GM23338 (cell line): ENCODE data around the gene COL4A3.

Experiments
- CREB1 ChIP-seq: fragments of 250-450 bp; sonication (Bioruptor Pico); IDR thresholded peaks from 2 replicates; pipeline ENCODE4 v1.5.0; 2020; ENCODE audit warnings: low read depth, mild to moderate bottlenecking, moderate library complexity
- EZH2 ChIP-seq: fragments of 200-600 bp; sonication (generic); IDR thresholded peaks from one replicate; pipeline ENCODE4 v1.8.0; 2017; ENCODE audit warnings: antibody characterized with exemption, mild to moderate bottlenecking, low read depth; ENCODE audit not compliant: unreplicated experiment
- EZH2phosphoT487 ChIP-seq: fragments of 200-600 bp; sonication (generic); IDR thresholded peaks from one replicate; pipeline ENCODE4 v1.8.1; 2018; ENCODE audit warnings: antibody characterized with exemption; ENCODE audit not compliant: unreplicated experiment
- JUNB ChIP-seq: IDR thresholded peaks from one replicate; pipeline ENCODE4 v1.6.1; 2016; ENCODE audit warnings: antibody characterized with exemption; ENCODE audit not compliant: unreplicated experiment
- POLR2AphosphoS5 ChIP-seq: IDR thresholded peaks from 2 replicates; pipeline ENCODE4 v1.6.1; 2016; ENCODE audit warnings: antibody characterized with exemption, low read depth
- ZNF114 ChIP-seq: fragments of 250-450 bp; sonication (Bioruptor Pico); IDR thresholded peaks from 2 replicates; pipeline ENCODE4 v1.5.0; 2020; ENCODE audit warnings: mild to moderate bottlenecking, moderate library complexity
- ZNF331 ChIP-seq: fragments of 250-450 bp; sonication (Bioruptor Pico); IDR thresholded peaks from 2 replicates; pipeline ENCODE4 v1.5.0; 2020; ENCODE audit warnings: low read depth, mild to moderate bottlenecking, moderate library complexity
- TF ChIP-seq, protein P1 (sequence below), 2 experiments: fragments of 200-600 bp in 1 of 2; sonication (generic) in 1 of 2; conservative IDR thresholded peaks; 2 replicates each; pipeline versions ENCODE4 v1.5.1 to v1.6.1; 2016 to 2017; ENCODE audit warnings: antibody characterized with exemption in 2 of 2, low read depth in 2 of 2, mild to moderate bottlenecking in 2 of 2, moderate library complexity in 1 of 2
- TF ChIP-seq, protein P2 (sequence below): IDR thresholded peaks from one replicate; pipeline ENCODE4 v1.6.1; 2018; ENCODE audit warnings: antibody characterized with exemption; ENCODE audit not compliant: unreplicated experiment

DNA sequence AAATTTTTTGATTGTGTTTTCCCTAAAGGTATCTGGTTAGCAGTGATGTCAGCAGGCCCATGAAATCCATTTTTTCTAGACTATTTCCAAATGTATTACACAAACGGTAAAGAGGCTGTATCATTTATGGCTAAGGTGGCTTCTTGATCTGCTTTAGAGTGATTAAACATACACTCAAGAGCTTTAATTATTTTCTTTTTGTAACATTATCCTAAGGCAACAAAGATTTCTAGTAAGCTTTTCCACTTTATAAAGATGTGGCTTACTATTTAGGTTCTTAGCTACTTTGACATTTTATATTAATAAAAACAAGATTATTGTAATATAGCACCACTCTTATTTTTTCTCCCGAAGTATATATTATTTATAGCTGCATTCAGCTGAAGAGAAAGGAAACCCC, 177.1 kb downstream of the COL4A3 start:
- TF ChIP-seq POLR2AphosphoS5 (no peak), ZNF331 (CRISPR knock-in tag) (no peak), CREB1 (CRISPR knock-in tag) (no peak), EZH2 (no peak), JUNB (no peak), EZH2phosphoT487 (no peak), ZNF114 (CRISPR knock-in tag) (no peak)
- TF ChIP-seq, protein P1, sequence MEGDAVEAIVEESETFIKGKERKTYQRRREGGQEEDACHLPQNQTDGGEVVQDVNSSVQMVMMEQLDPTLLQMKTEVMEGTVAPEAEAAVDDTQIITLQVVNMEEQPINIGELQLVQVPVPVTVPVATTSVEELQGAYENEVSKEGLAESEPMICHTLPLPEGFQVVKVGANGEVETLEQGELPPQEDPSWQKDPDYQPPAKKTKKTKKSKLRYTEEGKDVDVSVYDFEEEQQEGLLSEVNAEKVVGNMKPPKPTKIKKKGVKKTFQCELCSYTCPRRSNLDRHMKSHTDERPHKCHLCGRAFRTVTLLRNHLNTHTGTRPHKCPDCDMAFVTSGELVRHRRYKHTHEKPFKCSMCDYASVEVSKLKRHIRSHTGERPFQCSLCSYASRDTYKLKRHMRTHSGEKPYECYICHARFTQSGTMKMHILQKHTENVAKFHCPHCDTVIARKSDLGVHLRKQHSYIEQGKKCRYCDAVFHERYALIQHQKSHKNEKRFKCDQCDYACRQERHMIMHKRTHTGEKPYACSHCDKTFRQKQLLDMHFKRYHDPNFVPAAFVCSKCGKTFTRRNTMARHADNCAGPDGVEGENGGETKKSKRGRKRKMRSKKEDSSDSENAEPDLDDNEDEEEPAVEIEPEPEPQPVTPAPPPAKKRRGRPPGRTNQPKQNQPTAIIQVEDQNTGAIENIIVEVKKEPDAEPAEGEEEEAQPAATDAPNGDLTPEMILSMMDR (conservative IDR thresholded peaks at IDR 0.05; ENCODE audit: low read depth in 2 of 2): no peak
- TF ChIP-seq, protein P2, sequence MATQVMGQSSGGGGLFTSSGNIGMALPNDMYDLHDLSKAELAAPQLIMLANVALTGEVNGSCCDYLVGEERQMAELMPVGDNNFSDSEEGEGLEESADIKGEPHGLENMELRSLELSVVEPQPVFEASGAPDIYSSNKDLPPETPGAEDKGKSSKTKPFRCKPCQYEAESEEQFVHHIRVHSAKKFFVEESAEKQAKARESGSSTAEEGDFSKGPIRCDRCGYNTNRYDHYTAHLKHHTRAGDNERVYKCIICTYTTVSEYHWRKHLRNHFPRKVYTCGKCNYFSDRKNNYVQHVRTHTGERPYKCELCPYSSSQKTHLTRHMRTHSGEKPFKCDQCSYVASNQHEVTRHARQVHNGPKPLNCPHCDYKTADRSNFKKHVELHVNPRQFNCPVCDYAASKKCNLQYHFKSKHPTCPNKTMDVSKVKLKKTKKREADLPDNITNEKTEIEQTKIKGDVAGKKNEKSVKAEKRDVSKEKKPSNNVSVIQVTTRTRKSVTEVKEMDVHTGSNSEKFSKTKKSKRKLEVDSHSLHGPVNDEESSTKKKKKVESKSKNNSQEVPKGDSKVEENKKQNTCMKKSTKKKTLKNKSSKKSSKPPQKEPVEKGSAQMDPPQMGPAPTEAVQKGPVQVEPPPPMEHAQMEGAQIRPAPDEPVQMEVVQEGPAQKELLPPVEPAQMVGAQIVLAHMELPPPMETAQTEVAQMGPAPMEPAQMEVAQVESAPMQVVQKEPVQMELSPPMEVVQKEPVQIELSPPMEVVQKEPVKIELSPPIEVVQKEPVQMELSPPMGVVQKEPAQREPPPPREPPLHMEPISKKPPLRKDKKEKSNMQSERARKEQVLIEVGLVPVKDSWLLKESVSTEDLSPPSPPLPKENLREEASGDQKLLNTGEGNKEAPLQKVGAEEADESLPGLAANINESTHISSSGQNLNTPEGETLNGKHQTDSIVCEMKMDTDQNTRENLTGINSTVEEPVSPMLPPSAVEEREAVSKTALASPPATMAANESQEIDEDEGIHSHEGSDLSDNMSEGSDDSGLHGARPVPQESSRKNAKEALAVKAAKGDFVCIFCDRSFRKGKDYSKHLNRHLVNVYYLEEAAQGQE: no peak
